OCI-LY1 (cell line): ENCODE data around the gene KDM1A.

Experiments
- H2AFZ ChIP-seq: fragments of 200-600 bp; sonication (generic), shearing (Covaris generic); 2 replicates; pipeline ENCODE4 v1.6.0; 2014; ENCODE audit warnings: antibody characterized with exemption, mild to moderate bottlenecking, low read length
- H3F3A ChIP-seq: fragments of 200-600 bp; sonication (generic), shearing (Covaris generic); 2 replicates; pipeline ENCODE4 v1.6.0; 2014; ENCODE audit warnings: mild to moderate bottlenecking, antibody characterized with exemption, low read length, moderate library complexity; ENCODE audit not compliant: insufficient read depth
- H3K27ac ChIP-seq: fragments of 200-600 bp; sonication (generic); 2 replicates; pipeline ENCODE4 v1.5.1; 2014; ENCODE audit warnings: low read length, mixed run types, mild to moderate bottlenecking, low read depth; ENCODE audit not compliant: poor library complexity, severe bottlenecking
- H3K27me3 ChIP-seq: fragments of 200-600 bp; sonication (generic); 2 replicates; pipeline ENCODE4 v1.6.0; 2014; ENCODE audit warnings: antibody characterized with exemption, mild to moderate bottlenecking, low read length, moderate library complexity; ENCODE audit not compliant: insufficient read depth
- H3K36me3 ChIP-seq: fragments of 200-600 bp; sonication (generic); 2 replicates; pipeline ENCODE4 v1.6.1; 2014; ENCODE audit warnings: mild to moderate bottlenecking, antibody characterized with exemption, low read length, moderate library complexity, mixed read lengths; ENCODE audit not compliant: insufficient read depth
- H3K4me1 ChIP-seq: fragments of 200-600 bp; sonication (generic); 2 replicates; pipeline ENCODE4 v1.5.1; 2014; ENCODE audit warnings: mild to moderate bottlenecking, low read length, moderate library complexity; ENCODE audit not compliant: insufficient read depth, severe bottlenecking
- H3K4me2 ChIP-seq: fragments of 200-600 bp; sonication (generic), shearing (Covaris generic); 2 replicates; pipeline ENCODE4 v1.6.1; 2014; ENCODE audit warnings: low read length
- H3K4me3 ChIP-seq: fragments of 200-600 bp; sonication (generic); 2 replicates; pipeline ENCODE4 v1.5.1; 2014; ENCODE audit warnings: low read length, low read depth, mild to moderate bottlenecking, mixed read lengths; ENCODE audit not compliant: poor library complexity, severe bottlenecking
- H3K79me2 ChIP-seq: fragments of 200-600 bp; shearing (Covaris generic); 2 replicates; pipeline ENCODE4 v1.6.1; 2016; ENCODE audit warnings: mixed run types, low read length, mixed read lengths; ENCODE audit not compliant: insufficient read depth
- H3K9ac ChIP-seq: fragments of 200-600 bp; sonication (generic), shearing (Covaris generic); 2 replicates; pipeline ENCODE4 v1.6.1; 2014; ENCODE audit warnings: mild to moderate bottlenecking, low read length, mixed read lengths
- H3K9me2 ChIP-seq: fragments of 200-600 bp; sonication (generic), shearing (Covaris generic); 2 replicates; pipeline ENCODE4 v1.6.1; 2014; ENCODE audit warnings: low read depth, mild to moderate bottlenecking, low read length, mixed read lengths
- H3K9me3 ChIP-seq: fragments of 200-600 bp; shearing (Covaris generic); 2 replicates; pipeline ENCODE4 v1.6.1; 2014; ENCODE audit warnings: low read length, mixed read lengths
- H4K20me1 ChIP-seq: fragments of 200-600 bp; sonication (generic), shearing (Covaris generic); 2 replicates; pipeline ENCODE4 v1.6.0; 2016; ENCODE audit warnings: mild to moderate bottlenecking, low read length; ENCODE audit not compliant: insufficient read depth
- CTCF ChIP-seq: fragments of 200-600 bp; sonication (generic), shearing (Covaris generic); IDR thresholded peaks from 2 replicates; pipeline ENCODE4 v1.5.1; 2017; ENCODE audit warnings: mild to moderate bottlenecking, antibody characterized with exemption, low read length, moderate library complexity, mixed read lengths
- EZH2 ChIP-seq: fragments of 200-600 bp; sonication (generic), shearing (Covaris generic); IDR thresholded peaks from 2 replicates; pipeline ENCODE4 v1.8.0; 2017; ENCODE audit warnings: borderline replicate concordance, mixed run types, mild to moderate bottlenecking, antibody characterized with exemption, low read length, moderate library complexity, mixed read lengths

The KDM1A gene

GRCh38 chr1:23126801-23127200 lies 107.5 kb downstream of the KDM1A start:
- H3K79me2 ChIP-seq = no peaks in the 10 kb centered on the region
- TF ChIP-seq EZH2 (no peak), CTCF (no peak)
- no peaks in the 10 kb centered on the region for H4K20me1 ChIP-seq
- H3K27ac ChIP-seq = no peak overlapping the region
- H3K9ac ChIP-seq = no peak overlapping the region
- no peak overlapping the region for H2AFZ ChIP-seq
- no peaks in the 10 kb centered on the region for H3K36me3 ChIP-seq
- H3K4me3 ChIP-seq = no peak overlapping the region
- H3K4me1 ChIP-seq = no peaks in the 10 kb centered on the region
- no peaks in the 10 kb centered on the region for H3K27me3 ChIP-seq
- no peaks in the 10 kb centered on the region for H3K9me3 ChIP-seq
- no peaks in the 10 kb centered on the region for H3K9me2 ChIP-seq
- no peaks in the 10 kb centered on the region for H3F3A ChIP-seq
- H3K4me2 ChIP-seq = no peak overlapping the region

GRCh38 chr1:23129846-23130245 lies 110.6 kb downstream of the KDM1A start:
- Histone ChIP-seq H3K4me2 (no peak overlapping the region), H3K9me3 (no peaks in the 10 kb centered on the region), H3K27ac (no peak overlapping the region), H3K36me3 (no peaks in the 10 kb centered on the region), H3K9me2 (no peaks in the 10 kb centered on the region), H3K4me1 (no peaks in the 10 kb centered on the region), H3K27me3 (no peaks in the 10 kb centered on the region), H3K9ac (no peak overlapping the region), H2AFZ (no peak overlapping the region), H4K20me1 (no peaks in the 10 kb centered on the region), H3K79me2 (no peaks in the 10 kb centered on the region), H3K4me3 (no peak overlapping the region), H3F3A (no peaks in the 10 kb centered on the region)
- TF ChIP-seq EZH2 (no peak), CTCF (no peak)

- H3K4me3 ChIP-seq = no peak overlapping the region
- H2AFZ ChIP-seq = no peak overlapping the region
- H3K9ac ChIP-seq = no peak overlapping the region
- TF ChIP-seq EZH2 (no peak), CTCF (no peak)
- no peaks in the 10 kb centered on the region for H3K4me1 ChIP-seq
- H4K20me1 ChIP-seq = no peaks in the 10 kb centered on the region
- no peak overlapping the region for H3K27ac ChIP-seq
- H3K9me3 ChIP-seq = no peaks in the 10 kb centered on the region
- H3K4me2 ChIP-seq = no peak overlapping the region
- no peaks in the 10 kb centered on the region for H3K79me2 ChIP-seq
- H3K9me2 ChIP-seq = no peaks in the 10 kb centered on the region
- no peaks in the 10 kb centered on the region for H3K36me3 ChIP-seq
- H3K27me3 ChIP-seq = no peaks in the 10 kb centered on the region
- H3F3A ChIP-seq = no peaks in the 10 kb centered on the region
Measured at GRCh38 chr1:23132033-23132432, 112.8 kb downstream of the KDM1A start.
